GM23338 (cell line): Measurements from ENCODE around the gene PLXNC1. TPM values are rescaled to one million over a fixed set of nuclear protein-coding genes. Genes with fewer than 3 reads are reported as not detected.

ENCODE experiments used
- ATAC-seq: fragments of 200-7000 bp; cut with Tn5 transposase; 3 replicates; pipeline ENCODE4 v1.9.1; 2020
- DNase-seq: peaks from one replicate; pipeline ENCODE4 v3.0.0-alpha.2; 2015; ENCODE audit warnings: low spot score
- H2AFZ ChIP-seq: fragments of 200-600 bp; sonication (generic); 2 replicates; pipeline ENCODE4 v1.8.0; 2016; ENCODE audit warnings: antibody characterized with exemption, mild to moderate bottlenecking, moderate library complexity
- H3F3A ChIP-seq: fragments of 200-600 bp; sonication (generic); replicated peaks from 2 replicates; pipeline ENCODE4 v1.8.0; 2017; ENCODE audit warnings: antibody characterized with exemption, mixed run types, low read depth
- H3K27ac ChIP-seq: fragments of 200-600 bp; sonication (generic); 2 replicates; pipeline ENCODE4 v1.6.1; 2016; ENCODE audit warnings: low read depth
- H3K27me3 ChIP-seq: fragments of 200-600 bp; sonication (generic); 2 replicates; pipeline ENCODE4 v1.8.0; 2016; ENCODE audit warnings: mild to moderate bottlenecking, mixed run types, moderate library complexity; ENCODE audit not compliant: insufficient read depth
- H3K36me3 ChIP-seq: fragments of 200-600 bp; sonication (generic); 2 replicates; pipeline ENCODE4 v1.8.0; 2016; ENCODE audit warnings: mild to moderate bottlenecking; ENCODE audit not compliant: insufficient read depth
- H3K4me1 ChIP-seq: fragments of 200-600 bp; sonication (generic); 2 replicates; pipeline ENCODE4 v1.8.0; 2016; ENCODE audit warnings: mild to moderate bottlenecking, moderate library complexity; ENCODE audit not compliant: insufficient read depth
- H3K4me2 ChIP-seq: fragments of 200-600 bp; sonication (generic); 2 replicates; pipeline ENCODE4 v1.7.1; 2017; ENCODE audit warnings: mixed run types
- H3K4me3 ChIP-seq: fragments of 200-600 bp; sonication (generic); 2 replicates; pipeline ENCODE4 v1.6.1; 2016; ENCODE audit warnings: mixed run types
- H3K79me2 ChIP-seq: fragments of 200-600 bp; sonication (generic); replicated peaks from 2 replicates; pipeline ENCODE4 v1.8.0; 2017; ENCODE audit warnings: mild to moderate bottlenecking; ENCODE audit not compliant: insufficient read depth
- H3K9me2 ChIP-seq: fragments of 200-600 bp; sonication (generic); 2 replicates; pipeline ENCODE4 v1.8.0; 2017; ENCODE audit not compliant: insufficient read depth
- H4K20me1 ChIP-seq: fragments of 200-600 bp; sonication (generic); replicated peaks from 2 replicates; pipeline ENCODE4 v1.8.0; 2017; ENCODE audit warnings: mild to moderate bottlenecking; ENCODE audit not compliant: insufficient read depth
- H3K27ac Mint-ChIP-seq: 2 replicates; pipeline ENCODE4 v1.8.0; 2020; ENCODE audit warnings: inconsistent platforms, mild to moderate bottlenecking, moderate library complexity, mixed read lengths
- H3K27me3 Mint-ChIP-seq: 3 replicates; pipeline ENCODE4 v1.8.0; 2022; ENCODE audit warnings: low read depth, mild to moderate bottlenecking, moderate library complexity, mixed read lengths, inconsistent platforms; ENCODE audit not compliant: insufficient read depth, poor library complexity
- H3K36me3 Mint-ChIP-seq: 3 replicates; pipeline ENCODE4 v1.8.0; 2021; ENCODE audit warnings: low read depth, mild to moderate bottlenecking, inconsistent platforms, moderate library complexity, mixed read lengths
- H3K4me1 Mint-ChIP-seq: 3 replicates; pipeline ENCODE4 v1.8.0; 2020; ENCODE audit warnings: mild to moderate bottlenecking, inconsistent platforms, mixed read lengths
- H3K4me3 Mint-ChIP-seq: 3 replicates; pipeline ENCODE4 v1.8.0; 2021; ENCODE audit warnings: moderate library complexity, mild to moderate bottlenecking, inconsistent platforms, mixed read lengths
- H3K9me3 Mint-ChIP-seq: 3 replicates; pipeline ENCODE4 v1.8.0; 2020; ENCODE audit warnings: moderate library complexity, mild to moderate bottlenecking, inconsistent platforms, mixed read lengths
- CREB1 ChIP-seq: fragments of 250-450 bp; sonication (Bioruptor Pico); IDR thresholded peaks from 2 replicates; pipeline ENCODE4 v1.5.0; 2020; ENCODE audit warnings: low read depth, mild to moderate bottlenecking, moderate library complexity
- EZH2 ChIP-seq: fragments of 200-600 bp; sonication (generic); IDR thresholded peaks from one replicate; pipeline ENCODE4 v1.8.0; 2017; ENCODE audit warnings: antibody characterized with exemption, mild to moderate bottlenecking, low read depth; ENCODE audit not compliant: unreplicated experiment
- EZH2phosphoT487 ChIP-seq: fragments of 200-600 bp; sonication (generic); IDR thresholded peaks from one replicate; pipeline ENCODE4 v1.8.1; 2018; ENCODE audit warnings: antibody characterized with exemption; ENCODE audit not compliant: unreplicated experiment
- JUNB ChIP-seq: IDR thresholded peaks from one replicate; pipeline ENCODE4 v1.6.1; 2016; ENCODE audit warnings: antibody characterized with exemption; ENCODE audit not compliant: unreplicated experiment
- STAT1 ChIP-seq: IDR thresholded peaks from one replicate; pipeline ENCODE4 v1.6.1; 2016; ENCODE audit warnings: antibody characterized with exemption; ENCODE audit not compliant: unreplicated experiment
- ZNF114 ChIP-seq: fragments of 250-450 bp; sonication (Bioruptor Pico); IDR thresholded peaks from 2 replicates; pipeline ENCODE4 v1.5.0; 2020; ENCODE audit warnings: mild to moderate bottlenecking, moderate library complexity
- polyA plus RNA-seq: library from polyadenylated mRNA; unstranded; fragments of >200 nt; fragmentation: Nextera tagmentation; extraction: Ambion mirVana; gene quantifications from 2 replicates; pipeline ENCODE4 v1.2.1, GENCODE V29; 2016
- total RNA-seq: library from RNA; depleted of rRNA; stranded (reverse); fragments of >200 nt; shearing (Covaris generic); gene quantifications from 2 replicates; pipeline ENCODE4 v1.2.3, GENCODE V29; 2014
- TF ChIP-seq, protein P1 (sequence below): fragments of 250-450 bp; sonication (Bioruptor Pico); IDR thresholded peaks from 2 replicates; pipeline ENCODE4 v1.5.0; 2020; ENCODE audit warnings: mild to moderate bottlenecking, moderate library complexity
- TF ChIP-seq, protein P2 (sequence below): IDR thresholded peaks from one replicate; pipeline ENCODE4 v1.6.1; 2018; ENCODE audit warnings: antibody characterized with exemption; ENCODE audit not compliant: unreplicated experiment
- TF ChIP-seq, protein P3 (sequence below): IDR thresholded peaks from 2 replicates; pipeline ENCODE4 v1.6.1; 2016; ENCODE audit warnings: antibody characterized with exemption

The PLXNC1 gene
- total and polyA plus RNA-seq, 2 experiments from 2014 or later: 1.9 to 6.5 TPM

DNA sequence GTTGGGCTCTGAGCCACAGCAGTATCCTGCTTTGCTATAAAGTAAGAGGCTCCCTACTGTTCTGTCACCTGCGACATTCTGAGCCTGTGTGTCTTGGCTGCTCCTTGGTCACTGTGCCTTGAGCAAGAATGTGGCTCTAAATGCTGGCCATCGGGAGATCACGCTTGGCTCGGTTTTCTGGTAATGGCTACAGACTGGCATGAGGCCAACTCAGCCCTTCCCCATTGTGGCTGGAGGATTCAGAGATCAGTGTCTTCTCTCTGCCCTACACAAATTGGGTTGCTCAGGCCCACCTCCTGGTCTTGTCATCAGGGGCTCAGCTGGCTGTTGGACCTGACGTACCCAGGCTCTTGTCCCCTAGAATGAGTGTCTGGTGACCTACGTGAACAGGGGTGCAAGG is 94.5 kb downstream of the PLXNC1 start (continued):
- TF ChIP-seq, protein P1, sequence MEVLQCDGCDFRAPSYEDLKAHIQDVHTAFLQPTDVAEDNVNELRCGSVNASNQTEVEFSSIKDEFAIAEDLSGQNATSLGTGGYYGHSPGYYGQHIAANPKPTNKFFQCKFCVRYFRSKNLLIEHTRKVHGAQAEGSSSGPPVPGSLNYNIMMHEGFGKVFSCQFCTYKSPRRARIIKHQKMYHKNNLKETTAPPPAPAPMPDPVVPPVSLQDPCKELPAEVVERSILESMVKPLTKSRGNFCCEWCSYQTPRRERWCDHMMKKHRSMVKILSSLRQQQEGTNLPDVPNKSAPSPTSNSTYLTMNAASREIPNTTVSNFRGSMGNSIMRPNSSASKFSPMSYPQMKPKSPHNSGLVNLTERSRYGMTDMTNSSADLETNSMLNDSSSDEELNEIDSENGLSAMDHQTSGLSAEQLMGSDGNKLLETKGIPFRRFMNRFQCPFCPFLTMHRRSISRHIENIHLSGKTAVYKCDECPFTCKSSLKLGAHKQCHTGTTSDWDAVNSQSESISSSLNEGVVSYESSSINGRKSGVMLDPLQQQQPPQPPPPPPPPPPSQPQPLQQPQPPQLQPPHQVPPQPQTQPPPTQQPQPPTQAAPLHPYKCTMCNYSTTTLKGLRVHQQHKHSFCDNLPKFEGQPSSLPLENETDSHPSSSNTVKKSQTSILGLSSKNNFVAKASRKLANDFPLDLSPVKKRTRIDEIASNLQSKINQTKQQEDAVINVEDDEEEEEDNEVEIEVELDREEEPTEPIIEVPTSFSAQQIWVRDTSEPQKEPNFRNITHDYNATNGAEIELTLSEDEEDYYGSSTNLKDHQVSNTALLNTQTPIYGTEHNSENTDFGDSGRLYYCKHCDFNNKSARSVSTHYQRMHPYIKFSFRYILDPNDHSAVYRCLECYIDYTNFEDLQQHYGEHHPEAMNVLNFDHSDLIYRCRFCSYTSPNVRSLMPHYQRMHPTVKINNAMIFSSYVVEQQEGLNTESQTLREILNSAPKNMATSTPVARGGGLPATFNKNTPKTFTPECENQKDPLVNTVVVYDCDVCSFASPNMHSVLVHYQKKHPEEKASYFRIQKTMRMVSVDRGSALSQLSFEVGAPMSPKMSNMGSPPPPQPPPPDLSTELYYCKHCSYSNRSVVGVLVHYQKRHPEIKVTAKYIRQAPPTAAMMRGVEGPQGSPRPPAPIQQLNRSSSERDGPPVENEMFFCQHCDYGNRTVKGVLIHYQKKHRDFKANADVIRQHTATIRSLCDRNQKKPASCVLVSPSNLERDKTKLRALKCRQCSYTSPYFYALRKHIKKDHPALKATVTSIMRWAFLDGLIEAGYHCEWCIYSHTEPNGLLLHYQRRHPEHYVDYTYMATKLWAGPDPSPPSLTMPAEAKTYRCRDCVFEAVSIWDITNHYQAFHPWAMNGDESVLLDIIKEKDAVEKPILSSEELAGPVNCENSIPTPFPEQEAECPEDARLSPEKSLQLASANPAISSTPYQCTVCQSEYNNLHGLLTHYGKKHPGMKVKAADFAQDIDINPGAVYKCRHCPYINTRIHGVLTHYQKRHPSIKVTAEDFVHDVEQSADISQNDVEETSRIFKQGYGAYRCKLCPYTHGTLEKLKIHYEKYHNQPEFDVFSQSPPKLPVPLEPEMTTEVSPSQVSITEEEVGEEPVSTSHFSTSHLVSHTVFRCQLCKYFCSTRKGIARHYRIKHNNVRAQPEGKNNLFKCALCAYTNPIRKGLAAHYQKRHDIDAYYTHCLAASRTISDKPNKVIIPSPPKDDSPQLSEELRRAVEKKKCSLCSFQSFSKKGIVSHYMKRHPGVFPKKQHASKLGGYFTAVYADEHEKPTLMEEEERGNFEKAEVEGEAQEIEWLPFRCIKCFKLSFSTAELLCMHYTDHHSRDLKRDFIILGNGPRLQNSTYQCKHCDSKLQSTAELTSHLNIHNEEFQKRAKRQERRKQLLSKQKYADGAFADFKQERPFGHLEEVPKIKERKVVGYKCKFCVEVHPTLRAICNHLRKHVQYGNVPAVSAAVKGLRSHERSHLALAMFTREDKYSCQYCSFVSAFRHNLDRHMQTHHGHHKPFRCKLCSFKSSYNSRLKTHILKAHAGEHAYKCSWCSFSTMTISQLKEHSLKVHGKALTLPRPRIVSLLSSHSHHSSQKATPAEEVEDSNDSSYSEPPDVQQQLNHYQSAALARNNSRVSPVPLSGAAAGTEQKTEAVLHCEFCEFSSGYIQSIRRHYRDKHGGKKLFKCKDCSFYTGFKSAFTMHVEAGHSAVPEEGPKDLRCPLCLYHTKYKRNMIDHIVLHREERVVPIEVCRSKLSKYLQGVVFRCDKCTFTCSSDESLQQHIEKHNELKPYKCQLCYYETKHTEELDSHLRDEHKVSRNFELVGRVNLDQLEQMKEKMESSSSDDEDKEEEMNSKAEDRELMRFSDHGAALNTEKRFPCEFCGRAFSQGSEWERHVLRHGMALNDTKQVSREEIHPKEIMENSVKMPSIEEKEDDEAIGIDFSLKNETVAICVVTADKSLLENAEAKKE (CRISPR knock-in tag): no peak
- no peak for TF ChIP-seq JUNB
- TF ChIP-seq, protein P2, sequence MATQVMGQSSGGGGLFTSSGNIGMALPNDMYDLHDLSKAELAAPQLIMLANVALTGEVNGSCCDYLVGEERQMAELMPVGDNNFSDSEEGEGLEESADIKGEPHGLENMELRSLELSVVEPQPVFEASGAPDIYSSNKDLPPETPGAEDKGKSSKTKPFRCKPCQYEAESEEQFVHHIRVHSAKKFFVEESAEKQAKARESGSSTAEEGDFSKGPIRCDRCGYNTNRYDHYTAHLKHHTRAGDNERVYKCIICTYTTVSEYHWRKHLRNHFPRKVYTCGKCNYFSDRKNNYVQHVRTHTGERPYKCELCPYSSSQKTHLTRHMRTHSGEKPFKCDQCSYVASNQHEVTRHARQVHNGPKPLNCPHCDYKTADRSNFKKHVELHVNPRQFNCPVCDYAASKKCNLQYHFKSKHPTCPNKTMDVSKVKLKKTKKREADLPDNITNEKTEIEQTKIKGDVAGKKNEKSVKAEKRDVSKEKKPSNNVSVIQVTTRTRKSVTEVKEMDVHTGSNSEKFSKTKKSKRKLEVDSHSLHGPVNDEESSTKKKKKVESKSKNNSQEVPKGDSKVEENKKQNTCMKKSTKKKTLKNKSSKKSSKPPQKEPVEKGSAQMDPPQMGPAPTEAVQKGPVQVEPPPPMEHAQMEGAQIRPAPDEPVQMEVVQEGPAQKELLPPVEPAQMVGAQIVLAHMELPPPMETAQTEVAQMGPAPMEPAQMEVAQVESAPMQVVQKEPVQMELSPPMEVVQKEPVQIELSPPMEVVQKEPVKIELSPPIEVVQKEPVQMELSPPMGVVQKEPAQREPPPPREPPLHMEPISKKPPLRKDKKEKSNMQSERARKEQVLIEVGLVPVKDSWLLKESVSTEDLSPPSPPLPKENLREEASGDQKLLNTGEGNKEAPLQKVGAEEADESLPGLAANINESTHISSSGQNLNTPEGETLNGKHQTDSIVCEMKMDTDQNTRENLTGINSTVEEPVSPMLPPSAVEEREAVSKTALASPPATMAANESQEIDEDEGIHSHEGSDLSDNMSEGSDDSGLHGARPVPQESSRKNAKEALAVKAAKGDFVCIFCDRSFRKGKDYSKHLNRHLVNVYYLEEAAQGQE: no peak

DNA sequence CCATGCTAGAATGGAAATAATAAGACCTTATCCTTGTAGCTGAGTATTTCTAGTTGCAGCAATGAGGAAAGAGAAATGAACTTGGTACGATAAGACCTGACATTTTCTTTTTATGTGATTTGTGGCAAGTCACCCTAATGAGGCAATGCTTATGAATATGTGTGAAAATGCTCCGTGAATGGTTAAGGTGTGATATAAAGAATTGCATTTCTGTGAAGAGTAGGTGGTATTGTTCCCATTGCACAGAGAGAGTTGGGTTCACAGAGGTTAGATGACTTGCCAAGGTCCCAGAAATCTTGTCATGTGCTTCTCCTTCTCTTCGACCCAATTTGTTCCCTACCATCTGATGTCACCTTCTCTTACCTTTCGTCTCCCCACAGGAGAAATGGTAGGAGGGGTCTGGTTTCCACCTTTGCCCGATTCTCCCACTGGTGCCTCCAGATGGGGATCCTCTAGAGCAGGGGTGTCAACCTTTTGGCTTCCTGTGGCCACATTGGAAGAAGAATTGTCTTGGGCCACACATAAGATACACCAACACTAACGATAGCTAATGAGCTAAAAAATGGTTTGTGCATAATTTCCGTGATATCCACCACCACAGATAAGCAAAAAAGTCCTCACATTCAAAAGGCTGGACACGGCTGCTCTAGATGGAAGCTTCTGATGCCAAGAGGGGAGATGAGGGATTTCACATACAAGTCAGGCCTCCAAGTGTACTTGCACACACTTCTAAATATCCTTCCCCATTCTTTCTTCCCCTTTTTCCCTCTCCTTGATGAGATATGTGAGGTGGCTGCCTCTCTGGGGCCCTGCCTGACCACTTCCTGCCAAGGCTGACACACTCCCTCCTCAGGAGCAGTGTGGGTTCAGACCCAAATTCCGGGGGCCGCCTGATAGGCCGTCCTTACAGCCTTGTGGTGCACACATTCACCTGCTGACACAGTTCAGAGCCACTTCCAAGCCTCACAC is 96.1 kb downstream of the PLXNC1 start:
- ATAC-seq (no peak), DNase-seq (no peak)
- no peak overlapping the region for H3K27ac Mint-ChIP-seq
- Histone ChIP-seq H3K4me1 (no peaks in the 10 kb centered on the region), H3K36me3 (no peaks in the 10 kb centered on the region), H3K27ac (no peak overlapping the region), H3K9me2 (no peaks in the 10 kb centered on the region), H3K4me2 (no peak overlapping the region), H3K4me3 (no peak overlapping the region), H3K79me2 (no peaks in the 10 kb centered on the region), H3K27me3 (no peaks in the 10 kb centered on the region), H4K20me1 (no peaks in the 10 kb centered on the region), H3F3A (no peaks in the 10 kb centered on the region), H2AFZ (no peak overlapping the region)
- no peak overlapping the region for H3K4me3 Mint-ChIP-seq
- H3K4me1 Mint-ChIP-seq: peaks cover 16% of the 10 kb centered on the region
- H3K27me3 Mint-ChIP-seq: peaks cover 5% of the 10 kb centered on the region
- no peaks in the 10 kb centered on the region for H3K36me3 Mint-ChIP-seq
- H3K9me3 Mint-ChIP-seq: no peaks in the 10 kb centered on the region
- TF ChIP-seq ZNF114: no peak
- no peak for TF ChIP-seq EZH2
- TF ChIP-seq, protein P3, sequence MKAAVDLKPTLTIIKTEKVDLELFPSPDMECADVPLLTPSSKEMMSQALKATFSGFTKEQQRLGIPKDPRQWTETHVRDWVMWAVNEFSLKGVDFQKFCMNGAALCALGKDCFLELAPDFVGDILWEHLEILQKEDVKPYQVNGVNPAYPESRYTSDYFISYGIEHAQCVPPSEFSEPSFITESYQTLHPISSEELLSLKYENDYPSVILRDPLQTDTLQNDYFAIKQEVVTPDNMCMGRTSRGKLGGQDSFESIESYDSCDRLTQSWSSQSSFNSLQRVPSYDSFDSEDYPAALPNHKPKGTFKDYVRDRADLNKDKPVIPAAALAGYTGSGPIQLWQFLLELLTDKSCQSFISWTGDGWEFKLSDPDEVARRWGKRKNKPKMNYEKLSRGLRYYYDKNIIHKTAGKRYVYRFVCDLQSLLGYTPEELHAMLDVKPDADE: no peak
- no peak for TF ChIP-seq STAT1
- TF ChIP-seq, protein P2: no peak
- no peak for TF ChIP-seq EZH2phosphoT487
- no peak for TF ChIP-seq CREB1 (CRISPR knock-in tag)
